ENCODE measurements around the gene KRT3.

- TF ChIP-seq EP300 (IDR thresholded peaks at IDR 0.05; ENCODE audit: borderline replicate concordance) (no peak), CEBPB (IDR thresholded peaks at IDR 0.05) (no peak), TAF1 (IDR thresholded peaks at IDR 0.05; ENCODE audit: low read depth) (no peak), USF1 (IDR thresholded peaks at IDR 0.05) (no peak), REST (IDR thresholded peaks at IDR 0.05; ENCODE audit: low read depth) (no peak), NFIC (IDR thresholded peaks at IDR 0.05) (no peak), FOXM1 (IDR thresholded peaks at IDR 0.05; ENCODE audit: borderline replicate concordance, low read depth) (no peak), RAD21 (IDR thresholded peaks at IDR 0.05; ENCODE audit: low read depth) (no peak), EGR1 (IDR thresholded peaks at IDR 0.05) (no peak), YY1 (IDR thresholded peaks at IDR 0.05; ENCODE audit: low read depth) (no peak)
Measured at GRCh38 chr12:52828156-52828555, 32.2 kb upstream of the KRT3 start.

All from Ishikawa (cell line).